Mesenchymal stem cell (in vitro differentiated cells and primary cell): Measurements from ENCODE around the gene GALNT10.

ENCODE experiments used
- DNase-seq: peaks from one replicate; pipeline ENCODE4 v3.0.0-alpha.2; 2013
- H2AFZ ChIP-seq: one replicate; pipeline ENCODE4 v1.6.1; 2013; ENCODE audit warnings: low read depth, mild to moderate bottlenecking, control low read depth, inconsistent platforms, low read length, moderate library complexity
- H2AK5ac ChIP-seq: 2 replicates; pipeline ENCODE4 v1.6.1; 2013; ENCODE audit warnings: low read length, moderate library complexity, mild to moderate bottlenecking, inconsistent platforms; ENCODE audit not compliant: severe bottlenecking
- H2BK120ac ChIP-seq: one replicate; pipeline ENCODE4 v1.6.1; 2013; ENCODE audit warnings: low read depth, mild to moderate bottlenecking, inconsistent platforms, low read length, moderate library complexity
- H2BK12ac ChIP-seq, 2 experiments: one replicate each; pipeline ENCODE4 v1.6.1; 2013; ENCODE audit warnings: inconsistent platforms in 2 of 2, low read length in 2 of 2, mild to moderate bottlenecking in 2 of 2, moderate library complexity in 2 of 2, control low read depth in 1 of 2
- H2BK15ac ChIP-seq: one replicate; pipeline ENCODE4 v1.6.1; 2013; ENCODE audit warnings: mild to moderate bottlenecking, low read depth, inconsistent platforms; ENCODE audit not compliant: poor library complexity, severe bottlenecking
- H2BK5ac ChIP-seq: 2 replicates; pipeline ENCODE4 v1.6.1; 2013; ENCODE audit warnings: low read depth, mild to moderate bottlenecking, low read length, control low read depth, inconsistent platforms; ENCODE audit not compliant: poor library complexity, severe bottlenecking
- H3K14ac ChIP-seq, 2 experiments: one replicate each; pipeline ENCODE4 v1.6.1; 2013; ENCODE audit warnings: inconsistent platforms in 2 of 2, low read length in 2 of 2, control low read depth in 1 of 2, mild to moderate bottlenecking in 1 of 2, moderate library complexity in 1 of 2
- H3K18ac ChIP-seq, 2 experiments: one replicate each; pipeline ENCODE4 v1.6.1; 2013; ENCODE audit warnings: inconsistent platforms in 2 of 2, low read length in 2 of 2, control low read depth in 1 of 2, low read depth in 1 of 2, mild to moderate bottlenecking in 1 of 2
- H3K23ac ChIP-seq, 2 experiments: one replicate each; pipeline ENCODE4 v1.6.1; 2013; ENCODE audit warnings: inconsistent platforms in 2 of 2, low read length in 2 of 2, mild to moderate bottlenecking in 2 of 2, moderate library complexity in 2 of 2, control low read depth in 1 of 2
- H3K27ac ChIP-seq: 2 replicates; pipeline ENCODE4 v1.5.1; 2013; ENCODE audit warnings: mild to moderate bottlenecking, moderate library complexity, low read length, control low read depth, inconsistent platforms; ENCODE audit not compliant: poor library complexity, severe bottlenecking
- H3K27me3 ChIP-seq, 2 experiments: 2 replicates each; pipeline versions ENCODE4 v1.6.1 to v1.7.0; 2013; ENCODE audit warnings: low read length in 2 of 2, mild to moderate bottlenecking in 2 of 2, moderate library complexity in 2 of 2, control low read depth in 1 of 2, inconsistent platforms in 1 of 2; ENCODE audit not compliant: control insufficient read depth in 1 of 2, insufficient read depth in 1 of 2
- H3K36me3 ChIP-seq, 2 experiments: 2 replicates each; pipeline versions ENCODE4 v1.6.1 to v1.7.0; 2013; ENCODE audit warnings: low read length in 2 of 2, control low read depth in 1 of 2, inconsistent platforms in 1 of 2, low read depth in 1 of 2, mild to moderate bottlenecking in 1 of 2; ENCODE audit not compliant: insufficient read depth in 2 of 2, control insufficient read depth in 1 of 2
- H3K4ac ChIP-seq, 2 experiments: one replicate each; pipeline ENCODE4 v1.6.1; 2013; ENCODE audit warnings: inconsistent platforms in 2 of 2, low read length in 2 of 2, mild to moderate bottlenecking in 2 of 2, moderate library complexity in 2 of 2, control low read depth in 1 of 2, low read depth in 1 of 2
- H3K4me1 ChIP-seq: 2 replicates; pipeline ENCODE4 v1.6.1; 2013; ENCODE audit warnings: low read depth, low read length, control low read depth; ENCODE audit not compliant: control insufficient read depth, insufficient read depth
- H3K4me2 ChIP-seq: 2 replicates; pipeline ENCODE4 v1.6.1; 2013; ENCODE audit warnings: low read length, mild to moderate bottlenecking, inconsistent platforms; ENCODE audit not compliant: poor library complexity, severe bottlenecking
- H3K4me3 ChIP-seq, 2 experiments: 2 replicates each; pipeline versions ENCODE4 v1.5.1 to v1.7.0; 2013; ENCODE audit warnings: low read length in 2 of 2, mild to moderate bottlenecking in 2 of 2, control low read depth in 1 of 2, low read depth in 1 of 2; ENCODE audit not compliant: insufficient read depth in 1 of 2
- H3K79me1 ChIP-seq: replicated peaks from 2 replicates; pipeline ENCODE4 v1.6.1; 2013; ENCODE audit warnings: mild to moderate bottlenecking, control low read depth, low read length, inconsistent platforms; ENCODE audit not compliant: poor library complexity, severe bottlenecking
- H3K9ac ChIP-seq: 2 replicates; pipeline ENCODE4 v1.7.0; 2013; ENCODE audit warnings: mild to moderate bottlenecking, low read length, moderate library complexity
- H3K9me3 ChIP-seq: 2 replicates; pipeline ENCODE4 v1.7.0; 2013; ENCODE audit warnings: mild to moderate bottlenecking, low read length; ENCODE audit not compliant: control insufficient read depth
- H4K8ac ChIP-seq: one replicate; pipeline ENCODE4 v1.6.1; 2013; ENCODE audit warnings: inconsistent platforms, mild to moderate bottlenecking, low read length, moderate library complexity
- H4K91ac ChIP-seq: one replicate; pipeline ENCODE4 v1.6.1; 2013; ENCODE audit warnings: mild to moderate bottlenecking, low read length, inconsistent platforms
- WGBS: methylation state at CpG from one replicate; pipeline ENCODE4 v1.1.7; 2013; ENCODE audit warnings: mixed read lengths; 5-methylcytosine and 5-hydroxymethylcytosine counted together

Gene GALNT10

GRCh38 chr5:154449786-154450185 is 259.3 kb downstream of the GALNT10 start:
- Histone ChIP-seq H2BK120ac (no peak overlapping the region), H2AFZ (no peak overlapping the region)
- WGBS = 62% methylated on average over 2 of the region's 2 CpGs

GRCh38 chr5:154451957-154452356 is 261.4 kb downstream of the GALNT10 start:
- Histone ChIP-seq H4K91ac (no peak overlapping the region), H3K9me3 (no peaks in the 10 kb centered on the region), H3K9ac (no peak overlapping the region), H3K4me1 (peaks cover 2% of the 10 kb centered on the region), H2BK12ac (no peak overlapping the region), H2BK5ac (no peak overlapping the region), H3K27ac (no peak overlapping the region), H3K14ac (no peak overlapping the region), H3K4ac (no peak overlapping the region), H2BK120ac (no peak overlapping the region), H2AFZ (no peak overlapping the region), H3K27me3 (no peaks in the 10 kb centered on the region), H3K23ac (no peak overlapping the region), H3K4me2 (no peak overlapping the region), H3K4me3 (no peak overlapping the region), H2BK15ac (no peak overlapping the region), H3K18ac (no peak overlapping the region), H3K36me3 (peaks cover 31 to 70% of the 10 kb centered on the region in 2 experiments), H4K8ac (no peak overlapping the region), H3K79me1 (peaks cover 26% of the 10 kb centered on the region), H2AK5ac (no peak overlapping the region)
- 96% methylated on average over 8 of the region's 8 CpGs for WGBS
- no peak for DNase-seq

More at GRCh38 chr5:154449786-154450185, 259.3 kb downstream of the GALNT10 start:
- no peak overlapping the region for H3K4ac ChIP-seq
- H2AK5ac ChIP-seq = no peak overlapping the region
- H3K27ac ChIP-seq = no peak overlapping the region
- H3K9me3 ChIP-seq = no peaks in the 10 kb centered on the region
- peaks cover 3% of the 10 kb centered on the region for H3K4me1 ChIP-seq
- H3K14ac ChIP-seq = no peak overlapping the region
- DNase-seq = peak; percentile 37
- H3K9ac ChIP-seq = no peak overlapping the region
- H2BK15ac ChIP-seq = no peak overlapping the region
- no peak overlapping the region for H2BK5ac ChIP-seq
- no peak overlapping the region for H4K8ac ChIP-seq
- H3K4me2 ChIP-seq = no peak overlapping the region
- no peak overlapping the region for H3K23ac ChIP-seq
- H3K79me1 ChIP-seq = peaks cover 31% of the 10 kb centered on the region
- H2BK12ac ChIP-seq = no peak overlapping the region
- no peaks in the 10 kb centered on the region for H3K27me3 ChIP-seq
- H3K18ac ChIP-seq = no peak overlapping the region
- H4K91ac ChIP-seq = no peak overlapping the region
- H3K36me3 ChIP-seq = peaks cover 16 to 49% of the 10 kb centered on the region in 2 experiments
- no peak overlapping the region for H3K4me3 ChIP-seq

GRCh38 chr5:154455585-154455984 is 265.1 kb downstream of the GALNT10 start:
- Histone ChIP-seq H4K8ac (no peak overlapping the region), H3K27ac (no peak overlapping the region), H3K79me1 (peaks cover 16% of the 10 kb centered on the region), H4K91ac (no peak overlapping the region), H3K4me1 (no peaks in the 10 kb centered on the region), H2BK12ac (no peak overlapping the region), H3K4ac (no peak overlapping the region), H3K4me3 (no peak overlapping the region), H3K14ac (no peak overlapping the region), H2AK5ac (no peak overlapping the region), H2BK120ac (no peak overlapping the region), H3K36me3 (peaks cover 40 to 87% of the 10 kb centered on the region in 2 experiments), H3K4me2 (no peak overlapping the region), H2AFZ (no peak overlapping the region), H3K9me3 (no peaks in the 10 kb centered on the region), H3K27me3 (no peaks in the 10 kb centered on the region), H3K23ac (no peak overlapping the region), H2BK5ac (no peak overlapping the region), H3K18ac (no peak overlapping the region), H3K9ac (no peak overlapping the region), H2BK15ac (no peak overlapping the region)
- no peak for DNase-seq
- WGBS = 100% methylated on average over 1 of the region's 5 CpGs

GRCh38 chr5:154456540-154456939 is 266.0 kb downstream of the GALNT10 start:
- Histone ChIP-seq H4K91ac (no peak overlapping the region), H3K4me1 (no peaks in the 10 kb centered on the region), H2BK15ac (no peak overlapping the region), H2BK120ac (no peak overlapping the region), H3K18ac (no peak overlapping the region), H3K36me3 (peaks cover 40 to 82% of the 10 kb centered on the region in 2 experiments), H3K4me2 (no peak overlapping the region), H2BK5ac (no peak overlapping the region), H2BK12ac (no peak overlapping the region), H3K4ac (no peak overlapping the region), H2AK5ac (no peak overlapping the region), H3K79me1 (peaks cover 10% of the 10 kb centered on the region), H4K8ac (no peak overlapping the region), H2AFZ (no peak overlapping the region), H3K14ac (peak overlapping the region in 1 of 2 experiments; percentile 29), H3K9ac (no peak overlapping the region), H3K9me3 (no peaks in the 10 kb centered on the region), H3K27ac (no peak overlapping the region), H3K4me3 (no peak overlapping the region), H3K27me3 (no peaks in the 10 kb centered on the region), H3K23ac (no peak overlapping the region)
- DNase-seq = no peak
- WGBS = 100% methylated on average over 2 of the region's 3 CpGs
